GDM1 (cell line): ENCODE measurements around the gene GALNT7.
A peak's percentile ranks its signal among the peaks of the same experiment; 100 is the strongest.

Experiments used
- DNase-seq: peaks from one replicate; lab custom pipeline; 2025; lab: John Stamatoyannopoulos, UW

GALNT7 gene

GRCh38 chr4:173346074-173346473 is 177.5 kb downstream of the GALNT7 start:
- no peak for DNase-seq

DNA sequence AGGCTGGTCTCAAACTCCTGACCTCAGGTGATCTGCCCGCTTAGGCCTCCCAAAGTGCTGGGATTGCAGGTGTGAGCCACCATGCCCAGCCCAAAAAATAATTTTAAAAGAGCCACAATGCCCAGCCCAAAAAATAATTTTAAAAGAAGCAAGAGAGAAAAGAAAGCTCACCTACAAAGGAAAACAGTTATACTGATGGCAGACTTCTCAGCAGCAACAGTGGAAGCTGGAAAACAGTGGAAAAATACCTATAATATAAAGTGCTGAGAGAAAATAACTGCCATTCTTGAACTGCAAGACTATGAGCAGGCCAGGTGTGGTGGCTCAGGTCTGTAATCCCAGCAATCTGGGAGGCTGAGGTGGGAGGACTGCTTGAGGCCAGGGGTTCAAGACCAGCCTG is 178.9 kb downstream of the GALNT7 start:
- no peak for DNase-seq

DNA sequence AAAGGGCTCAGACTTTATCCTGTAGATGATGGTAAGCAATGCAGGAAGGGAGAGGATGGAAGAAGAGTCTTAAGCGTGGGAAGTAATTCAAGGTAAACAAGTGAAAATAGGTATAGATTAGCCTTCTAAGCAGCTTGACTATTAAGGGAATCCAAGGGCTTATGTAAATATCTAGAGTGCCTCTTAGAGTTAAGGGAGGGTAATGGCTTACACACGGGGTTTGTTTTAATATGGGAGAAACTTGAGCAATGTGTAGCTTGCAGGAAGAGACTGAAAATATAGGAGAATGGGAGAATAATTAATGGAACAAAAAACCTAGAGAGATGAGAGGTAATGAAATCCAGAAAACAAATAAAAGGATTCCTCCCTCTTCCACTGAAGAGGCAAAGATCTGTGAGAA is 189.3 kb downstream of the GALNT7 start:
- no peak for DNase-seq

DNA sequence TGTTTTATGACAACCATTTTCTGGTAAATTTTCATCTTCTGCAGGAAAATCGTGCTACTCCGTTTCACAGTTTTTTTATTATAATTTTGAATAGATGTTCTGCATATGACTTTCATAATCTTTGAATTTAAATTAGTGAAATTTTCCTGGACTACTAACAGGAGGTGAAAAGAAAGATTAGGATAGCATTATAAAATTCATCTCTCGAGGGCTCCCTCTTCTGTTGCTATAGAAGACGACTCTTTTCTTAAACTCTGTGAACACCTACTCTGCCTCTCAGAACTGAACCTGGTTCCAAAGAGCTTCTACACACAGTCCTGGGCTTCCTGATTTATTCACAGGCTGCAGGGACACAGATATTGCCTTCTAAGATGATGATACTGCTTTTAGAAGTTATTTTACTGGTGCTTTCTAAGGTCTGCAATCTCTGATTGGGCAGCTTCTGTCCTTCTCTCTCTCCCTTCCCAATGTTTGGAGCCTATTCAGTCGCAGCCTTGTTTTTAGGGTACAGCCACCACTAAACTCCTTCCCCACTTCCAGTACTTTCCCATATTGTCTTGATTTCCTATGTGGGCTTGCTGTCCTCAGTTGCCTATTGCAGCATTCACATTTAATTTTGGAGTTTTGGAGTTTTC is 192.1 kb downstream of the GALNT7 start:
- no peak for DNase-seq

DNA sequence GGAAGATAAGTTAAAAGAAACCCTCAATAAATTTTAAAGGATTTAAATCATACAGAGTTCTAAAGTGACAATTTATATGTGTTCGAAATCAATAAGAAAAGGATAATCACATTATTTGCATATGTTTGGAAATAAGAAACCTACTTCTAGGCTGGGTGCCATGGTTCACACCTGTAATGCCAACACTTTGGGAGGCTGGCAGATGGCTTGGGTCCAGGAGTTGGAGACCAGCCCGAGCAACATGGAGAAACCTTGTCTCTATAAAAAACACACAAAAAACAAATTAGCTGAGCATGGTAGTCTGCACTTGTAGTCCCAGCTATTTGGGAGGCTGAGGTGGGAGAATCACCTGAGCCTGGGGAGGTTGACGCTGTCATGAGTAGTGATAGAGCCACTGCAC is 194.1 kb downstream of the GALNT7 start:
- DNase-seq = no peak

DNA sequence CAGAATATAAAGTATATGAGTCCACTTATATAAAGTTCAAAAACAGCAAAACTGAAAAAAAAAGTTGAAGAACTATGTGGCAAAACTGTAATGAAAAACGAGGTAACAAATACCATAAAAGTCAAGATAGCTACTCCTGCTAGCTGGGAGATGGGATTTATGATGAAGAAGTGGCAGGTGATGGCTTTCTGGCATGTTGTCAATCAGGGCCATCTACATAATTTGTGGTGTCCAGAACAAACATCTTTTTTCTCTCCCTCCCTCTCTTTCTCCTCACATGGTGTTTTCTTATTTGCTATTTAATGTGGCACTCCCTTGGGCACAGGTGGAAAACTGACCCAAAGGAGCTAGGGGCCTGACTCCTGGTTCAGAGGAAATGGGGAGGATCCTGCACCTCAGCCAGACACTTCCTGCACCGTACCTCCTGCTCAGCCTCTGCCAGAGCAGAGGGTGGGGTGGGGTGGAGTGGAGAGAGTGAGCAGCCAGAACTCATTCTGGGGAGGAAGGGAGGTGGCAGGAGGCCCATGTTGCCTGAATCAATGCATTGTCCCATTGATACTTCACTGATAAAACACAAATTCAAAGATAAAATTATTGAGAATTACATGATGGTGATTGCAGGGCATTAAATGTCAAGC is 196.9 kb downstream of the GALNT7 start:
- DNase-seq = no peak

GRCh38 chr4:173367285-173367684 is 198.7 kb downstream of the GALNT7 start:
- DNase-seq = no peak

GRCh38 chr4:173367946-173368345 is 199.3 kb downstream of the GALNT7 start:
- DNase-seq = no peak

GRCh38 chr4:173370130-173370476 is 201.5 kb downstream of the GALNT7 start:
- no peak for DNase-seq

- peak; percentile 97 for DNase-seq
These were observed 202.1 kb downstream of the GALNT7 start, which contains the start of gene SAP30 for GRCh38 chr4:173370477-173371291. SAP30 (plus strand) TSS chr4:173370954; CDS start chr4:173371183, 229 bp downstream.

DNA sequence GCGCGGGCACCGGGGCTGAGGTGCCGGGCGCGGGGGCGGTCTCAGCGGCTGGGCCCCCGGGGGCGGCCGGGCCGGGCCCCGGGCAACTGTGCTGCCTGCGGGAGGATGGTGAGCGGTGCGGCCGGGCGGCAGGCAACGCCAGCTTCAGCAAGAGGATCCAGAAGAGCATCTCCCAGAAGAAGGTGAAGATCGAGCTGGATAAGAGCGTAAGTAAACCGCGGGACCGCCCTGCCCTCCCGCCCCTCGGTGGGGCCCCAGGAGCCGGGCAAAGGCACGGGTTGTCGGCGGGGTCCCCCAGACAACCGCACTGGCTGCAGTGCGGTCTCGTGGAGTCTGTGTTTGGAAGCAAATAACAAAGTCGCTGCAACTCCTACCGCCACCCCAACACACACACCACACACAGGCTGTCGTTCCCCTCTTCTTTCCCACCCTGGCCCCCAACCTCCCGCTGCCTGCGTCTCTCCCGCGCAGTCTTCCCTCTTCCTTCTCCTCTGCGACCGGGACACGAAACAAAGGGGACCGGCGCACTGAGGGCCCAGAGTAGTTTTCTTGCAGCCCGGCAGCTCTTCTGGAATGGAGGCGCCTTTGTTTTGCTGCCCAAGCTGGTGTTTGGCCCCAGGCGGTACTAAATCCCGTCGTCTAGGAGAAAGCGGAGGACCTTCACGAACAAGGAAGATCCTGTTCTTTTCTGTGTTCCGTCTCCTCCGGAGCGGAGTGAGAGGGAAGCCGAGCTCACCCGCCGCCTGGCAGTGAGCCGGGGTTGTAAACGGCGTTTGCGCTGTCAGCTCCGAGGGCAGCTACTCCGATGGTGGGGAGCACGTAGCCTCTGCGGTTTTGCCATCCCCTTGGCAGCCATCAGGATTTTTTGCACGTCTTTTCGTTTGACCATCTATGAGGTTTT is 202.9 kb downstream of the GALNT7 start:
- peak; percentile 37 for DNase-seq
